AG04449 (cell line): ENCODE results near the gene PELI2.
"Not testable (repeated sequence)": the region's sequence is repeated elsewhere in the genome, so short reads cannot be mapped to it uniquely, and the experiment has no call there.

ENCODE experiments used
- CTCF ChIA-PET: fragments of 350-600 bp; formaldehyde crosslinking; extraction: SDS; loops from one replicate; lab custom pipeline; 2021; ENCODE audit warnings: antibody characterized with exemption; lab: Yijun Ruan, JAX
- POLR2A ChIA-PET: fragments of 400-600, 350-600 bp; formaldehyde crosslinking; extraction: SDS; loops from one replicate; lab custom pipeline; 2020; ENCODE audit warnings: antibody characterized with exemption, inconsistent platforms; lab: Yijun Ruan, JAX
- DNase-seq: peaks from one replicate; pipeline ENCODE4 v3.0.0-alpha.2; 2010; ENCODE audit warnings: low read depth, low spot score
- H3K4me3 ChIP-seq: 2 replicates; pipeline ENCODE4 v1.5.1; 2011; ENCODE audit warnings: low read depth, mild to moderate bottlenecking, control low read depth, low read length
- TF ChIP-seq, protein P1 (sequence below): IDR thresholded peaks from one replicate; pipeline ENCODE4 v1.5.1; 2011; ENCODE audit warnings: mild to moderate bottlenecking, moderate library complexity, low read length, control low read depth, inconsistent platforms; ENCODE audit not compliant: insufficient read depth; ENCODE audit errors: missing control alignments

Gene PELI2

GRCh38 chr14:56154321-56154720, 36.1 kb downstream of the PELI2 start:
- H3K4me3 ChIP-seq, result no peak overlapping the region
- DNase-seq, result no peak
- TF ChIP-seq, protein P1, sequence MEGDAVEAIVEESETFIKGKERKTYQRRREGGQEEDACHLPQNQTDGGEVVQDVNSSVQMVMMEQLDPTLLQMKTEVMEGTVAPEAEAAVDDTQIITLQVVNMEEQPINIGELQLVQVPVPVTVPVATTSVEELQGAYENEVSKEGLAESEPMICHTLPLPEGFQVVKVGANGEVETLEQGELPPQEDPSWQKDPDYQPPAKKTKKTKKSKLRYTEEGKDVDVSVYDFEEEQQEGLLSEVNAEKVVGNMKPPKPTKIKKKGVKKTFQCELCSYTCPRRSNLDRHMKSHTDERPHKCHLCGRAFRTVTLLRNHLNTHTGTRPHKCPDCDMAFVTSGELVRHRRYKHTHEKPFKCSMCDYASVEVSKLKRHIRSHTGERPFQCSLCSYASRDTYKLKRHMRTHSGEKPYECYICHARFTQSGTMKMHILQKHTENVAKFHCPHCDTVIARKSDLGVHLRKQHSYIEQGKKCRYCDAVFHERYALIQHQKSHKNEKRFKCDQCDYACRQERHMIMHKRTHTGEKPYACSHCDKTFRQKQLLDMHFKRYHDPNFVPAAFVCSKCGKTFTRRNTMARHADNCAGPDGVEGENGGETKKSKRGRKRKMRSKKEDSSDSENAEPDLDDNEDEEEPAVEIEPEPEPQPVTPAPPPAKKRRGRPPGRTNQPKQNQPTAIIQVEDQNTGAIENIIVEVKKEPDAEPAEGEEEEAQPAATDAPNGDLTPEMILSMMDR, result no peak
- CTCF ChIA-PET, result no interaction called here
- POLR2A ChIA-PET, result no interaction called here

DNA sequence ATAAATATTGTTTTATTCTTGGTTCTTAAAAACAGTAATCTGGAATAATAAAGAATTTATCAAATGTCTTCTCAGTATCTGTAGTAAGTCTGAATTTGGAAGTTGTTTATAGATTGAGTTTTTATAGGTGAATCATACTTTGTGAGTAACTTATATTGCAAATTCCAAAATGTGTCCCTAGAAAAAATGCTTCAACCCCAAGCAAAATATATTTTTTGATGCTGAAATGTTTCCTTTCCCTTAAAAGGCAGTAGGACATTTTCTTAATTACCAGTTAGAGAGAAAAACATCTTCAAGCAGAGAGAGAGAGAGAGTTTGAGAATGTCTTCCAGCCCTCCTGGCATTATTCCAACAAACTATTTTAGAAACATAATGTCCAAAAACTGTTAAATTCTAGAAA, 37.9 kb downstream of the PELI2 start:
- POLR2A ChIA-PET, result no interaction called here
- TF ChIP-seq, protein P1, result no peak
- CTCF ChIA-PET, result interaction anchor here (1.0 kb wide), 1 partner anchor 22 kb away, joined by 3 read pairs; no protein-coding TSS in a partner anchor
- H3K4me3 ChIP-seq, result no peak overlapping the region
- no peak for DNase-seq

DNA sequence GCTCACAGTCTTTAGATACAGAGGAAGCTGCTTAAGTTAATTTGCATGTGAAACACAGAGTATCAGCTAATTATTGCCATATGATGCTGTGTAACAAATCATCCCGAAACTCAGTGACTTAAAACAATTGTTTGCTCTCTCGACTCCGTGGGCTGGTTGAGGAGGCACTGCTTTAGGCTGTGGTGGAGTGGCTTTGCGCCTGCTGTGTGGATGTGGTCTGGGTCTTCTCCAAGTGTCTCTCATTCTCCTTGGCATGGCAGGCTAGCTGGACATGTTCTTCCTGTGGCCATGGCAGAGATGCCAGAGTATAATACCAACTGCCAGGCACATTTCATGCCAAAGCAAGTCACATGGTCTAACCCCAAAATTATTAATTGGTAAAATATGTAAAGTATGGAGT, 40.9 kb downstream of the PELI2 start:
- no peak for DNase-seq
- CTCF ChIA-PET, result interaction anchor here (0.6 to 1.8 kb wide), 3 partner anchors 41 to 315 kb away, joined by 3 read pairs; partner anchors contain the start of gene PELI2
- H3K4me3 ChIP-seq, result no peak overlapping the region
- TF ChIP-seq, protein P1, result no peak
- POLR2A ChIA-PET, result no interaction called here

DNA sequence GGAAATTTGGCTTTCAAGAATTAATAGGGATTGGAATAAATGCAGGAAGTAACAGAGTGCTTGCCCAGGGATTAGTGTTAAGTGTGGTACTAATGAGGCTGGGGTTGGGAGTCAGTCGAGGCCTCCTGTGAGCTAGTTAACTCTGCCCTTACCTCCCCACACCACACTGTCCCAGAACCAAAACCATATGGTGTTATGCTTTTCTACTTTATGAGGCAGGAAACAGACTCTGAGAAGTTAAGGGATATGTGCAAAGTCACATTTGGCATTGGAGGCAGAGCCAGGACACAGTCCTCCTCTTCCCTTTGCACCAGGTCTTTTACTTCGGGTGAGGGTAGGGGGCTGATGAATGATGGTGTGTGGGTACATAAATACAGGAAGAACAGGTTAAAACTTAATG, 41.9 kb downstream of the PELI2 start:
- TF ChIP-seq, protein P1, result no peak
- ChIA-PET POLR2A (no interaction called here), CTCF (interaction anchor here (0.7 to 1.8 kb wide), 2 partner anchors 180 to 1067 kb away, joined by 3 read pairs; no protein-coding TSS in a partner anchor)
- no peak overlapping the region for H3K4me3 ChIP-seq
- DNase-seq, result no peak

GRCh38 chr14:56161658-56162057, 43.4 kb downstream of the PELI2 start:
- no peak for DNase-seq
- POLR2A ChIA-PET, result no interaction called here
- CTCF ChIA-PET, result interaction anchor here (1.0 to 1.1 kb wide), 2 partner anchors 8 to 179 kb away, joined by 3 read pairs; no protein-coding TSS in a partner anchor
- TF ChIP-seq, protein P1, result no peak
- no peak overlapping the region for H3K4me3 ChIP-seq

DNA sequence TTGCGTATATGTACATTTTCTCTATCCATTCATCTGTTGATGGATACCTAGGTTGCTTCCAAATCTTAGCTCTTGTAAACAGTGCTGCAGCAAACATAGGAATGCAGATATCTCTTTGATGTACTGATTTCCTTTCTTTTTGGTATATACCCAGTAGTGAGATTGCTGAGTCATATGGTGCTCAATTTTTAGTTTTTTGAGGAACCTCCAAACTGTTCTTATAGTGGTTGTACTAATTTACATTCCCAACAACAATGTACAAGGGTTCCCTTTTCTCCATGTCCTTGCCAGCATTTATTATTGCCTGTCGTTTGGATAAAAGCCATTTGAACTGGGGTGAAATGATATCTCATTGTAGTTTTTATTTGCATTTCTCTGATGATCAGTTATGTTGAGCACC, 44.3 kb downstream of the PELI2 start:
- TF ChIP-seq, protein P1, result no peak
- CTCF ChIA-PET, result no interaction called here
- DNase-seq, result no peak
- H3K4me3 ChIP-seq, result no peak overlapping the region
- POLR2A ChIA-PET, result no interaction called here

DNA sequence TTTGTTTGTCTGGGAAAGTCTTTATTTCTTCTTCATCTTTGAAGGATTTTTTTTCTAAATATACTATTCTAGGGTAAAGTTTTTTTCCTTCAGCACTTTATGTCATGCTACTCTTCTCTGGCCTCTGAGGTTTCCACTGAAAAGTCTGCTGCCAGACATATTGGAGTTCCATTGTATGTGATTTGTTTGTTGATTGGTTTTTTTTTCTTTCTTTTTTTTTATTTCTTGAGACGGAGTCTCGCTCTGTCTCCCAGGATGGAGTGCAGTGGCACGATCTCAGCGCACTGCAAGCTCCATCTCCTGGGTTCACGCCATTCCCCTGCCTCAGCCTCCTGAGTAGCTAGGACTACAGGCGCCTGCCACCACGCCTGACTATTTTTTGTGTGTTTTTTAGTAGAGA, 48.4 kb downstream of the PELI2 start:
- H3K4me3 ChIP-seq, POLR2A ChIA-PET, DNase-seq: not testable (repeated sequence)
- CTCF ChIA-PET, result interaction anchor here (0.7 kb wide), 1 partner anchor 23 kb away, joined by 4 read pairs; no protein-coding TSS in a partner anchor
